Measurements from ENCODE around the gene WDR38.
"Not testable (repeated sequence)": the region's sequence is repeated elsewhere in the genome, so short reads cannot be mapped to it uniquely, and the experiment has no call there.

Gene WDR38

DNA sequence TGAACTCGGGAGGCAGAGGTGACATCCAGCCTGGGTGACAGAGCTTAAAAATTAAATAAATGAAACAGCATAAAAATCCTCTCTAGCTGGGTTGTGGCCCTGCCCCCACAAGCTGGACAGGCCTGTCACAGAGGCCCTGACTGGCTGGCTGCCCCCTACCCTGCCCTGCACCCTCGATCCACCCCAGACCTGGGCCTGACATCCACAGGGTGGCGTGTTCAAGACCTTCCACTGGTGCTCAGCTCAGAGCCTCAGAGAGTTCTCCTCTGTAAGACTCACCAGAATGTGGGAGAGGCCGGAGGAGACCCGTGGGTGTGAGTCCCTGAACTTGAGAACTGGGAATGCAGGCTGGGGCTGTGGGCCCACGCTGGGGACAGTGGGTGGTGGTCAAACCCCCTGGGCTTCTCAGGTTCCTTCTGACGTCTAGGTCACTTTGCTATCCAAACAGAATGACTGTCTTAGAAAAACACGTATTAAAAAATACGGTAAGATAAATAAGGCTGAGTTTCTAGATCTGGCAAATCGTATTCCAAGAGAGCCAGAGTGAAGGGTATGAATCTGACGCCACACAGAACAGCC, 9.7 kb upstream of the WDR38 start:
- TF ChIP-seq, protein P1, sequence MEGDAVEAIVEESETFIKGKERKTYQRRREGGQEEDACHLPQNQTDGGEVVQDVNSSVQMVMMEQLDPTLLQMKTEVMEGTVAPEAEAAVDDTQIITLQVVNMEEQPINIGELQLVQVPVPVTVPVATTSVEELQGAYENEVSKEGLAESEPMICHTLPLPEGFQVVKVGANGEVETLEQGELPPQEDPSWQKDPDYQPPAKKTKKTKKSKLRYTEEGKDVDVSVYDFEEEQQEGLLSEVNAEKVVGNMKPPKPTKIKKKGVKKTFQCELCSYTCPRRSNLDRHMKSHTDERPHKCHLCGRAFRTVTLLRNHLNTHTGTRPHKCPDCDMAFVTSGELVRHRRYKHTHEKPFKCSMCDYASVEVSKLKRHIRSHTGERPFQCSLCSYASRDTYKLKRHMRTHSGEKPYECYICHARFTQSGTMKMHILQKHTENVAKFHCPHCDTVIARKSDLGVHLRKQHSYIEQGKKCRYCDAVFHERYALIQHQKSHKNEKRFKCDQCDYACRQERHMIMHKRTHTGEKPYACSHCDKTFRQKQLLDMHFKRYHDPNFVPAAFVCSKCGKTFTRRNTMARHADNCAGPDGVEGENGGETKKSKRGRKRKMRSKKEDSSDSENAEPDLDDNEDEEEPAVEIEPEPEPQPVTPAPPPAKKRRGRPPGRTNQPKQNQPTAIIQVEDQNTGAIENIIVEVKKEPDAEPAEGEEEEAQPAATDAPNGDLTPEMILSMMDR (conservative IDR thresholded peaks at IDR 0.05; ENCODE audit: low read depth, low read length): no peak
- H3K4me3 ChIP-seq (ENCODE audit: low read depth, low read length): no peak overlapping the region
- peak; percentile 41 for DNase-seq (ENCODE audit: low read depth)

DNA sequence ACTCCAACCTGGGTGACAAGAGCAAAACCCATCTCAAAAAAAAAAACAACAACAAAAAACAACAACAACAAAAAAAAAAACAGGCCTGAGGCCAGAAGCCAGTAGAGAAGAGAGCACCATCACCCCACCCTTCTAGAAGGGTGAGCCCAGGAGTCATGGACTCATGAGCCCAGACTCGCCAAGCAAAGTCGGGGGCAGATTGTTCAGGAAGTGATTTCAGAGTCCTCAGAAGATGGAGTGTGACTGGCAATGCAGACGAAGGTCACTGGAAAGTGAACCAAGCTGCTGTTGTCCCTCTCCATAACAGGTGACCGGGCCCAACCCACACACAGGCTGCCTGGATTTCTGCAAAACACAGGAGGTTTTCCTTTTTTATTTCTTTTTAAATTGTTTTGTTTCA, 9.0 kb upstream of the WDR38 start:
- H3K4me3 ChIP-seq (ENCODE audit: low read depth, low read length): no peak overlapping the region
- TF ChIP-seq, protein P1 (conservative IDR thresholded peaks at IDR 0.05; ENCODE audit: low read depth, low read length): no peak
- DNase-seq (ENCODE audit: low read depth): no peak

DNA sequence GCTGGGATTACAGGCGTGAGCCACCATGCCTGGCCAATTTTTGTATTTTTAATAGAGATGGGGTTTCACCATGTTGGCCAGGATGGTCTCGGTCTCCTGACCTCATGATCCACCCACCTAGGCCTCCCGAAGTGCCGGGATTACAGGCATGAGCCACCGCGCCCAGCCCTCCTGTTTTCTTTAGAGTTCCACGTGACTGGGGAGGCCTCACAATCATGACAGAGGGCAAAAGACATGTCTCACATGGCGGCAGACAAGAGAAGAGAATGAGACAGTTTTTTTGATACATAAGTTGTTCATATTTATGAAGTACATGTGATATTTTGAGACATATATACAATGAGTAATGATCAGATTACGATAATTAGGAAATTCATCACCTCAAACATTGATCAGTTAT, 6.8 kb upstream of the WDR38 start:
- H3K4me3 ChIP-seq (ENCODE audit: low read depth, low read length); DNase-seq (ENCODE audit: low read depth): not testable (repeated sequence)

DNA sequence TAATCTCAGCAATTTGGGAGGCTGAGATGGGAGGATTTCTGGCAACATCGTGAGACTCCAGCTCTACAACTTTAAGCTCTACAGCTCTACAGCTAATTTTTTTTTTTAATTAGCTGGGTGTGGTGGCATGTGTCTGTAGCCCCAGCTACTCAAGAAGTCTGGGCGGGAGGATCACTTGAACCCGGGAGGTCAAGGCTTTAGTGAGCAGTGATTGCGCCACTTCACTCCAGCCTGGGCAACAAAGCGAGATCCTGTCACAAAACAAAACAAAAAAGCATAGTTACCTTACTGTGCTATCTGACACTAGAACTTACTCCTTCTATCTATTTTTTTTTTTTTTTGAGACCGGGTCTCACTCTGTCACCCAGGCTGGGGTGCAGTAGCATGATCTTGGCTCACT, 6.3 kb upstream of the WDR38 start:
- TF ChIP-seq, protein P1 (conservative IDR thresholded peaks at IDR 0.05; ENCODE audit: low read depth, low read length): no peak
- DNase-seq (ENCODE audit: low read depth): no peak
- no peak overlapping the region for H3K4me3 ChIP-seq (ENCODE audit: low read depth, low read length)

DNA sequence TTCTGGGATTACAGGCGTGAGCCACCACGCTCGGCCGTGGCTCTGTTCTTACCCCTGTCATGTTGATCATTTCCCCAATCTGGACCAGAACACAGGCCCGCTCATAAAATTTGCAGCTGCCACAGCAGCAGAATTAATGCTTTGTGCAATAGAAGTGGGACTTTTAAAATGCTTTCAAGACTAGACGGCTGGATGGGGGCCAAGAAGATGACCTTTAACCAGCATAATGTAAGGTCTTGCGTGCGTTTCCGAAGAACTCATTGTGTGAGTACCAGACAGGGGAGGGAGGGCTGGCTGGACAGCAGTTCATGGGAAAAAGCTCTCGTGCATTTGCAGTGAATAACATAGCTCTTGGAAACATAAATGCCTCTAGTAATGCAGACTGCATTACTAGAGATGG, 3.5 kb upstream of the WDR38 start:
- DNase-seq (ENCODE audit: low read depth): peak; percentile 87
- TF ChIP-seq, protein P1 (conservative IDR thresholded peaks at IDR 0.05; ENCODE audit: low read depth, low read length): no peak
- no peak overlapping the region for H3K4me3 ChIP-seq (ENCODE audit: low read depth, low read length)

DNA sequence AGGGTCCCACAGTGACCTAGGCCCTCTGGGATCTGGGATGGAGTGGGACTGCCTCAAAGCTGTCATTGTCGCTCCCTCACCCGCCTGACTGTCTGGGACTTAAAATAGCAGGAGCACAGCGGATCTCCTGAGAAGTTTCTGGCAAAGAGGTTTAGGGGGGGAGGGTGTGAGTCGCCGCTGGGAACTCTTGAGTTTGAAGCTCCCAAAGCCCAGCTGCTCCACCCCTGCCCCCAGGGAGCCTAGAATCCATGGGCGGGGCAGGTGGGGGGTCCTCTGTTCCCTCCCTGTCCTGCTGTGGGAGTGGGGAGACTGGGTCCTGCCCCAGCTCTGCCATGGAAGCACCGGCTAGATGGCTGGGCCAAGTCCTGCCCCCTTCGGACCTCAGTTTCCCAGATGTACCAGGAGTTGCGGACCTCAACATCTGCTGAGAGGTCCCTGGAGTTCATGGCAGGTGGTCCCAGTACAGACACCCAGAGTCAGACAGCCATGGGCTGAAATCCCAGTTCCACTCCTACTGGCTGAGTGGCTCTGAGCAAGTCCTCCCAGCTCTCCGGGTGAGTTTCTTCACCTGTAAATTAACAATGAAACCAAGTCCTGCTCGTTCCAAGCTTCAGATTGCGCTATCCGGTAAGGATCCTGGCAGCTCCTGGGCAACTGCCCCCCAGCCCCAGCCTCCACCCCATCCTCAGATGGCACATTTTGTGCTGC, 985 bp upstream of the WDR38 start:
- no peak overlapping the region for H3K4me3 ChIP-seq (ENCODE audit: low read depth, low read length)
- TF ChIP-seq, protein P1 (conservative IDR thresholded peaks at IDR 0.05; ENCODE audit: low read depth, low read length): no peak
- DNase-seq (ENCODE audit: low read depth): no peak

DNA sequence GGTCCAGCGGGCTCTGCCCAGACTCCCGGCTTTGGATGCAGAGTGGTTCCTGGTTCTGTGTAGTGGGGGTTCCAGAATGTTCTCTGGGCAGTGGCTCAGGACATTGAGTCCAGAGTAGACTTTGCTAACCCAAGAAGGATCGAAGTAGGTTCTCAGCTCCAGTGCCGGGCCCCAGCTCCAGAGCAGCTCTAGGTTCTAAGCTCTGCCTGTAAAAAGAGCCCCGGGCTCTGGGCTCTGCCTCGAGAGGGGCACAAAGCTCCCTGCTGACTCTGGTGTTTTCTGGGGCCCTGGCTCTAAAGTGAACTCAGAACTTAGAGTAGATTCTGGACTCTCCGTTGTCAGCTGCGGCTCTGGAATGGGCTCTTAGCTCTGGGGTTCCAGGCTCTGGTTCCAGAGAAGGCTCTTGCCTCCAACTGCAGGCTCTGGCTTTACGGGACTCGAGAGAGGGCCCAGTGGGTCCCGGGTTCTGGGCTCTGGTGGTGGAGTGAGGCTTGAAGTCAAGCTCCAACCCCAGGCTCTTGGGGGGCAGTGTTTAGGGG, 414 bp downstream of the WDR38 start:
- no peak for DNase-seq (ENCODE audit: low read depth)
- TF ChIP-seq, protein P1 (conservative IDR thresholded peaks at IDR 0.05; ENCODE audit: low read depth, low read length): no peak
- H3K4me3 ChIP-seq (ENCODE audit: low read depth, low read length): peak overlapping the region; percentile 63

Data from choroid plexus epithelial cell (primary cell).